Non-pigmented ciliary epithelial cell (primary cell): ENCODE results near the gene BLOC1S5.
"Not testable (repeated sequence)": the region's sequence is repeated elsewhere in the genome, so short reads cannot be mapped to it uniquely, and the experiment has no call there.

Experiments
- DNase-seq: peaks from one replicate; pipeline ENCODE4 v3.0.0-alpha.2; 2010; ENCODE audit warnings: low read depth

The BLOC1S5 gene

DNA sequence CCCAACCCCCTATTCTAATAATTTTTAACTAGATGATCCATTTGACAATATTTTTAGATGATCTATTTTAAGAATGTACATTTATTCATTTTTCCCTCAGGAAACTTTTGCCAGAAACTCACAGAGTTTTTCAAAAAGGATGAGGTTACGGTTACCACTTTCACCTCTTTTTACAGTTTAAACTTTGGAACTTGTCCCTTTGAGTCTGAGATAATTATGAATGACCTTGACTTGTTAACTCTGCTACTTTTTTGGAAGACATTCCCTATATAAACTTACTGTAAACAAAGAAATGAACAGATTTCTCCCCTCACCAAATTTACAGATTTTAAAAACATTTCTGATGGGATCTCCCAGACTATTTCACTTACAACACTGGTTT is 18.4 kb upstream of the BLOC1S5 start:
- DNase-seq = no peak

GRCh38 chr6:8080362-8081151 is 16.4 kb upstream of the BLOC1S5 start:
- peak; percentile 42 for DNase-seq

- no peak for DNase-seq
Observed at GRCh38 chr6:8079126-8079525, 14.9 kb upstream of the BLOC1S5 start.

DNA sequence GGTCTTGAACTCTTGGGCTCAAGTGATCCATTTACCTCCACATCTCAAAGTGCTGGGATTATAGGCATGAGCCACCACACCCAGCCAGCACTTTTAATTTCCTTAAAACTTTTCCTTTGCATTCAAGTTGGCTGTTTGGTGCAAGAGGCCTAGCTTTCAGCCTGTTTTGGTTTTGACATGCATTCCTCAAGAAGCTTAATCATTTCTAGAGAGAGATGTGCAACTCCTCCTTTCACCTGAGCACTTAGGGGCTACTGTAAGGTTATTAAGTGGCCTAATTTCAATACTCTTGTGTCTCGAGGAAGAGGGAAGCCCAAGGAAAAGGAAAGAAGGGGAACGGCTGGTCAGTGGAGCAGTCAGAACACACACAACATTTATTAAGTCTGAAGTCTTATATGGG is 13.8 kb upstream of the BLOC1S5 start:
- DNase-seq = no peak

DNA sequence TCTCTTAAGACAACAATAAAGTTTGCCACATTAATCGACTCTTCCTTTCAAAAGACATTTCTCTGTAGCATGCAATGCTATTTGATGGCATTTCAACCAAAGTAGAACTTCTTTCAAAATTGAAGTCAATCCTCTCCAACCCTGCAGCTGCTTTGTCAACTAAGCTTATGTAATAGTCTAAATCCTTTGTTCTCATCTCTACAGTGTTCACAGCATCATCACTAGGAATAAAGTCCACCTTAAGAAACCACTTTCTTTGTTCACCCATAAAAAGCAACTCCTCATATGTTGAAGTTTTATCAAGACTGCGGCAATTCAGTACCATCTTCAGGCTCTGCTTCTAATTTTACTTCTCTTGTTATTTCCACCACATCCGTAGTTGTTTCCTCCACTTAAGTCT is 11.5 kb upstream of the BLOC1S5 start:
- no peak for DNase-seq

DNA sequence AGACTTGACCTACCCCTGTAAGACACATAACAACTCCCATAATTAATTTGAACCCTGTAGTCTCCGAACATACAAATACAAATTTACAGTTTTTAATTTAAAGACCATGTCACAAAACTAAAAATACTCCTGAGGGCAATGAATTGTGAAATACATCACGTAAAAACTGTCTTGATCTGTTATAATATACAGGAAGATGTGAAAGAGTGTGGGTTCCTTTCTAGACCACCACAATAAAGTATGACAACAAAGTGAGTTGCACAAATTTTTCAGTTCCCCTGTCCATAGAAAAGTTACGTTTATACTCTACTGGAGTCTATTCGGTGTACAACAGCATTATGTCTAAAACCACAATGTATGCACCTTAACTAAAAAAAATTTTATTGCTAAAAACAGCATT is 11.0 kb upstream of the BLOC1S5 start:
- DNase-seq = no peak

DNA sequence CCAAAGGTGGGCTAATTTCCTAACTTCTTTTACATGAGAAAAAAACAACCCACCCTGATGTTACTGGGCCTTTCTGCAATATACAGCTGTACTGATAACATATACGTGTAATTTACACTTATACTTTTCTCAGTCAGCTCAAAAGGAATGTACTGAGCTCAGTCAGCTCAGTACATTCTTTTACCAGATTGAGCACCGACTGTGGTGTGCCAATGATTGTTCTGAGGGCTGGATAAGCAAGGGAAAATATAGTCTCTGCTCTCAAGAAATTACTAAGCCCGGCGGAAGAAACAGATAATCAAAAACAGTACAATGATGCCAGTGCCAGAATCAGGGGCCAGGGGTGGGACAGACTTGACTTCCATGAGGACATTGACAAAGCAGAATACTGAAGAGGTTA is 10.0 kb upstream of the BLOC1S5 start:
- peak; percentile 32 for DNase-seq

DNA sequence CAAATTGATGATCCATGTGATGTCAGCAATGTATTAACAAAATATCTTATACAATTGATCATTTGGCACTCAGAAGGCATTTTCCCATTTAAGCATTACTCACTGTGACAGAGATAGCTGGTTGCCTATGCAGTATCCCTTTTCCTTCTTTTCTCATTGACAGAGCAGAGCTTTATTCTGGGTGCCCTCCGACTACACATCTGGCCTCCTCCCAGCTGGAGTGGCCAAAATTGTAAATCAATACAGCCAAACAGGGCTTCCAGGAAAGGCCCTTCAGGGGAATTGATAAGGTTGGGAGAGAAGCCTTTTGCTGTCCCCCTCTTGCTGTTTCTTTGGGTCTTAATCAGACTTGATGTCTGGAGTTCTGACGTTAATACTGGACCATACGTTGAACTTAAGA is 9.6 kb upstream of the BLOC1S5 start:
- no peak for DNase-seq

- DNase-seq = no peak
Observed at GRCh38 chr6:8070718-8071117, 6.5 kb upstream of the BLOC1S5 start.

DNA sequence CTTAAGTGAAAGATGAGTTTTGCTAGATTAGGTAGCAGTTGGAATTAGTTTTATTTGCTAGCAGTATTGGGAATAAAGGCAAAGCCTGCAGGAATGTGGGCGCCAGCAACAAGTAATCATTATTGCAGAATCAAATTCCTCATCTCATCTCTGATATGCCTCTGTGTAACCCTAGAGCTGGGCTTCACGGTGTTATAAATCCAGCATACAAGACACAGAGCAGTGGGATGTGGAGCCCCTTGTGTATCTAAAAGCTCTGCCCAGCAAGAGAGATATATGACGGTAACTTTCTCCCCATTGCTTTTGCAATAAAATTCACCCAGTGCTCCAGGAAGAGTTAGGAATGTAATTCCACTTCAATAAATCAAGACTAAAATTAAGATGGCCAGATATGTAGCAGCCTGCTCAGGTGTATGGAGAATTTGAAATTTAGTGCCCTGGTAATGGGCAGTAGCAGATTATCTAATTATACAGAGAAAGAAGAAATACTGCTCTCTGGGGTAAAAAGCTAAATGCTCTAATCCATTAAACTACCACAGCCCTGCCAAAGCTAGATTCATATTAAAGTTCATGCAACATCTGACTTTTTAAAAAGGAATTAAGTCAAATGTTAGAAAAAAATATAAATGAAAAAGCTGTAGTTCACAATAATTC is 5.6 kb upstream of the BLOC1S5 start:
- no peak for DNase-seq

DNA sequence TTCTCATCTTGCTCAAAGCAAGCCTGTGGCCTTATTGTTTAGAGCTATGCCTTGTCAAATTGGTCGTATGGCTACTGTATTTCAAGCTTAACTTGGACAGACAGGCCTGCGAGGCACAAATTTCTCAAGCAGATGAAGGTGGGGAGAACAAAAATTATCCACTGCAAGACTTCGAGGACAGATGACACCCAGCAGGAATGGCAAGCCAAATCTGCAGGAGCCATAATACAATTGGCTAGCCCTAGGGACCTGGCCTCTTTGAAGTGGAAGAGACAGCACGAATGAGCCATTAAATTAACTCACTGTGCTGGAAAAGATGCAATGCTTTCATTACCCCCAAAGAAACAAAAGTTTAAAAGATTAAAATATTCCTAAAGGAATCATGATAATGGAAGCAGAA is 5.0 kb upstream of the BLOC1S5 start:
- no peak for DNase-seq

DNA sequence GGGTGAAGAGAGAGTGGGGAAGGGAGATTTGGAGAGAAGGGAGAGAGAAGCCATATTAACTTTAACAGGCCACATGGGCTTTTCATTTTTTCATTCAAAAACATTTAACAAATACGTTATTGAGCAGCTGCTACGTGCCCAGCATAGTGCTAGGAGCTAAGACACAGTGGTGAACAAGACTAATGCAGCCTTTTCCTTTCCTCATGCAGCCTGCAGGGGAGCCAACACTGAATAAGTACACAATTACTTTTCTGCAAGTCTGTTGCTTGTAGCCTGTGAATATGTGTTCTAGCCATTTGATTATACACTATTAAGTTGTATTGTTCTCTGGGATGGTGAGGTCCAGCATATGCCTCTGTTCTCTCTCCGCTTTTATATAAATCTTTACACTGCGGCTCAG is 1.9 kb upstream of the BLOC1S5 start:
- DNase-seq = no peak

- no peak for DNase-seq
Observed at GRCh38 chr6:8065519-8065911, 1.3 kb upstream of the BLOC1S5 start.

- DNase-seq = no peak
Observed at GRCh38 chr6:8064638-8065518, 689 bp upstream of the BLOC1S5 start.

DNA sequence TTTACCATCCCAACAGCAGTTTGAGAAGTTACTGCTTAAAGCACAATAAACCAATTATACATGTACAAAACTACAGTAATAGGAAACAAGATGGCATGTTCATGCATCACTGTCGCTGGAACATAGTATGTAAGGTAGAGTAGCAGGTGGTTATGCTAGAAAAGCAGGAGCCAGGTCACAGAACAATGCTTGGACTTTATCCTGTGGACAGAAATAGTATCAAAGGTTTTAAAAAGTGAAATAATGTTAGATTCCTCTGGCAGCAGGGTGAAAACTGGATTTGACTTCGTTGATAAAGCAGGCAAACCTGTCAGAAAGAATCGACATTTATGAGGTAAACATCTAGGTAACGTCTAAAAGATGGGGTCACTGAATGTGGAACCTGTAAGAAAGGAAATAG is 2.5 kb downstream of the BLOC1S5 start:
- no peak for DNase-seq

GRCh38 chr6:8060346-8060745 is 3.8 kb downstream of the BLOC1S5 start:
- no peak for DNase-seq

GRCh38 chr6:8059129-8059528 is 5.1 kb downstream of the BLOC1S5 start:
- no peak for DNase-seq

DNA sequence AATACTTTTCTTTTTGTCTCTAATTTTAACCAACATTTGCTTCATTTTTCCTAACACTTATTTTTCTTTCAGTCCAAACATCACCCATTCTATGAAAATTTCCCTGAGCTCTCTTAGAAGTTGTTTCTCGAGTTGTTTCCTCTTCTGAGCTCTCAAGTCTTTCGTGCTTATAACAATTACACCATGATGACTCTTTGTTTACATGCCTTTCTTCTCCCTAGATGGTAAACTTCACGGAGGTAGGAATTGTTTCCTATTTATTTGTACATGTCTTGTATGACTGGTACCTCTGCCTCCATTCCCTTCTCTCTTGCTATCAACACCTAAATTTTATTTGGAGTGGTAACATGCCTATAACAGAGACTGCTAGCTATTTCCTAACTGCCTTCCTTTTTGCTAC is 6.4 kb downstream of the BLOC1S5 start:
- DNase-seq = no peak

- DNase-seq = no peak
Observed at GRCh38 chr6:8057263-8057662, 6.9 kb downstream of the BLOC1S5 start.

GRCh38 chr6:8054276-8054675 is 9.9 kb downstream of the BLOC1S5 start:
- no peak for DNase-seq

DNA sequence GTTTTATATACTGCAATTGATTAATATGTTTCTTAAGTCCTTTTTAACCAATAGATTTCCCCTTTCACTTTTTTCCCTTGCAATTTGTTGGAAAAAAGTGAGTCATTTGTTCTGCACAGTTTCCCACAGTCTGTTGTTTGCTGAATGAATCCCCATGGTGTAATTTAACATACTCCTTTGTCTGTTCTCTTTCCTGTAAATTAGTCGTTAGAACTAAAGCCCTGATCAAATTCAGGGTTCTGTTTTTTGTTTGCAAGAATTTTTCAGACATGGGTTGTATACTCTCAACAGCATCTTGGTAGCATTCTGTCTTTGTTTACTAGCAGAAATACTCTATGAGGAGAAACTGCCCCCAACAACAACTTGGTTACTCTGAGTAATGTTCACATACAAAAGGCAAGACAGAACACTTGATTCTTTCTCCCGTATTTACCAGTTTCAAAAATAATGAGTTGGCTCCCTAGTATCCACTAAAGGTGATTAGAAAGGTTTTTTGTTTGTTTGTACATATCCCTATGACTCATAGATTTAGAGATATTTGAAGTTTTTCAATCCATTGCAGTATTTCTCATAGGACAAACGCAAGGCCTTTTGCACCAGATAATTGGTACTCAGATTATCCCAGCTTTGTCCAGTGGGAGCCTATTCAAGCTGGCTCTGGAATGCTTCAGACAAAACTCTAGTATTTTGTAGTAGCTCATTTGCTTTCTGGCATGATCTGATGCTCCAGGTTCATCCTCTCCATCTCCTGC is 16.5 kb downstream of the BLOC1S5 start:
- no peak for DNase-seq

GRCh38 chr6:8045769-8046168 is 18.4 kb downstream of the BLOC1S5 start:
- DNase-seq = not testable (repeated sequence)
